Measurements from ENCODE around the gene SYT6.
"Not testable (repeated sequence)": the region's sequence is repeated elsewhere in the genome, so short reads cannot be mapped to it uniquely, and the experiment has no call there.

The SYT6 gene

DNA sequence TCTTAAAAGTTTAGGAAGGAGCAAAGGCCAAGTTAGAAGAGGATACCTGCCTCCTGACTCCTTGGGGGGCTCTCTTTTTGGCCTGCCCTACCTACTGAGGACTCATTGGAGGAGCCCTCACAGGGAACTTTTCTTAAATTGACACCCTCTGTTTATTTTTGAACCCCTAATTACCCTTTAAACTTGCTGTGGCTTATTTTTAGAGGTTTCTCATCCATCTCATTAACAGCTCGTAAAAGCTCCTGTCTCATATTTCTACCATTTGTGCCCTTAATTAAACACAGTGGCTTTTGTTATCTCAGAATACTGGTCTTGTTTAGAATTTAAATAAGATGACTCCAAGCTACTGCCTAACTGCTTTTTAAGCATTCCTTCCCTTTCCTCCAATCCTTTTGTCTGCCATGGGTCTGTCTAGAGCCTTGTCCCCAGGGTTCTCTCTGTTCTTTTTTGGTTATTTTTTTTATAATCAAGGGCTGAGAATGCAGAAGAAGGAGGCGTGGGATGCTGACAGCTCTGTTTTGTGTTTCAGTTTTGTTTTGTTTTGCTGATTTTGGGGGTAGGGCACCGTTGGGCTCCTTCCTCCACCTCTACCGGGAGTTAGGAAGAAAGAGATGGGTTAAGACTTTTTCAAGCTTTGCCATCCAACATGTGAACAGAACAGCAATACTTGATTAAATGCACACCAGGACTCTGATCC, 78.0 kb downstream of the SYT6 start:
- DNase-seq (ENCODE audit: low read depth, low spot score), result no peak

DNA sequence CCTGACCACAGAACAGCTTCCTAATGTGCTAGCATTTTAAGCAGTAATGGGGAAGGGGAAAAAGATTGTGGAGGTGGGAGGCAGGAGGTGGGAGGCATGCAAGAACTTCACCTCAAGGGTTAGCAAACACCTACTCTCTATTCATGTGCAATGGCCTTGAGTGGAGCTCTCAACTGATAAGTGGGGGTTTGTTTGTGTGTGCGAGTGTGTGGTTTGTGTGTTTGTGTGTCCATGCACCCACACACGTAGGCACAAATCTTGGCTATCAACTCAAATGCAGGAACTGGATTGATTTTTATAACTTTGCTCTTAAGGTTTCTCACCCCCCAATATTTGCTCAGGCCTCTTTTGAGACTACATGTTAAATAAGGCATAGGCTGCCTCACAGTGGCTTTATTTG, 78.6 kb downstream of the SYT6 start:
- no peak for DNase-seq (ENCODE audit: low read depth, low spot score)

DNA sequence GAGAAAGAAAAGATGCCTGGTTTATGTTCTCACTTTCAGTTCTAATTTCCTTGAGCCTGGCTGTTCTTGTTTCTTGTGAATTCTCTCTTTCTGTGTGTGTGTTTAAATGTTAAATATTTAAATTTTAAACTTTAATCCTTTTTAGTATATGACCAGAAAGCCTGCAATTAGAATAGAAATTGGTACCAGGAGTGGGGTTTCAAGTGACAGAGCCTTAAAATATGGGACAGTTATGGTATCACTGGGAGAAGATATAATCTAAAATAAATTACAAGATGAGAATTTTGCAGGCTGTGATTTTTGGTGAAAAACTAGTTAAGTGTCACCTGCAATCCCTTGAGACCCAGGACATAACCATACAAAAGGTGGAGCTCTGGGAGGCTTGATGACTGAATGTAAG, 81.4 kb downstream of the SYT6 start:
- no peak for DNase-seq (ENCODE audit: low read depth, low spot score)

DNA sequence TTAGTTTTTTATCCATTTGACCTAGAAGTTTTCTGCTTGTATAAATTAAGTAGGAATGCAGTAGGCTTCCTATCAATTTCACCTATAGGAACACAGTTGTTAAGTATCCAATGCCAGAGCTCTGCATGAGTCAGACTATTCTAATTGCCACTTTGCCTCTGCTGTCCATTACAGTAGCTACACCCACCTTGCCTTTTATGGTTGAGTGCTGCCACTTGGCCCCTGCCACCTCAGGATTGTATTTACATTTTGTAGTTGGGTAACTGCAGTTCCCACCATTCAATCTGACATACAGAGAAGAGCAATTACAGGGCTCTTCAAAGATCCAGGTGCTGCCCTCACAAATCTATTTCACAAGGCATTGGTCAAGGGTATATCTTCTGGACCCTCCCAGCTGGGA, 83.9 kb downstream of the SYT6 start:
- not testable (repeated sequence) for DNase-seq (ENCODE audit: low read depth, low spot score)

DNA sequence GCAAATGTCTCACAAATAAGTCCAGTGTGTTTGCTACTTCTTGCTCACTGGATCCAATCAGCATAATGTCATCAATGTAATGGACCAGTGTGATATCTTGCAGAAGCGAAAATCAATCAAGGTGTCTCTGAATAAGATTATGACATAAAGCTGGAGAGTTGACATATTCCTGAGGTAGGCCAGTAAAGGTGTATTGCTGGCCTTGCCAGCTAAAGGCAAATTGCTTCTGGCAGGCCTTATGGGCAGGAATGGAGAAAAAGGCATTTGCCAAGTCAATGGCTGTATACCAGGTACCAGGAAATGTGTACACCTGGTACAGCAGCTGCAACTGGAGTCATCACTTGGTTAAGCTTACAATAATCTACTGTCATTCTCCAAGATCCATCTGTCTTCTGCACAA, 85.0 kb downstream of the SYT6 start:
- DNase-seq (ENCODE audit: low read depth, low spot score), result not testable (repeated sequence)

DNA sequence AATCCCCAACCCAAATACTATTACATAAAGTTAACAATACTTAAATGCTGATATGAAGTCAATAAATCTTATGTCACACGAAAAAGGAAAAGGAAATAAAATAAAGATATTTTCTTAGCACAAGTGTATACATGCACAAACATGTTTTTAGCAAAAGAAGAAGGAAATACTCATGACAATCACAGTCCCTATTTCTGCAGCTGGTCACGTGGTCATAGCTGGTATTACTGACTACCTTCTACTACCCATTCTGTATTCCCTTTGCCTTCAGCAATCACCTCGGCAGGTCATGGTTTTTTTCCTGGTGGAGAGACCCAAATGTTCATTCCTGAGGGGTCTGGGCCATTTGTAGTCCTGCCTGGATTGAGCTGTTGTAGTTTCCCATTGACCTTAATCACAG, 88.0 kb downstream of the SYT6 start:
- DNase-seq (ENCODE audit: low read depth, low spot score), result not testable (repeated sequence)

DNA sequence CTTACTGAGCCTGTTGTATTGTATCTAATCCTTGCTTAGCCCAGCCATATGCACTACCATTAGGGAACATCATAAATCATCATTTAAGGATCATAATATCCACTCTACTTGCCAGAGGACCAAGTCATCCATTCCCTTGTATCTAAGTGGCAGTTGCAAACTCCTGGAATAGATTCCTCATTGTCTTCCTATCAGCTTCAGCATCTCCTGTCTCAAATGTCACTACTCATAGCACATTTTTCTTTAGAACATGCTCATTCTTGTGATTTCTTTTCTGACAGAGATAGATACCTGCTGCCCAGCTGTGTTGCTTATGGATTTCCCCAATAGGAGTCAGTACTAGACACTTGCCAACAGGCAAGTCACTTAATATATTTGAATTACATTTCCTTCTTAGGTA, 90.1 kb downstream of the SYT6 start:
- DNase-seq (ENCODE audit: low read depth, low spot score), result no peak

DNA sequence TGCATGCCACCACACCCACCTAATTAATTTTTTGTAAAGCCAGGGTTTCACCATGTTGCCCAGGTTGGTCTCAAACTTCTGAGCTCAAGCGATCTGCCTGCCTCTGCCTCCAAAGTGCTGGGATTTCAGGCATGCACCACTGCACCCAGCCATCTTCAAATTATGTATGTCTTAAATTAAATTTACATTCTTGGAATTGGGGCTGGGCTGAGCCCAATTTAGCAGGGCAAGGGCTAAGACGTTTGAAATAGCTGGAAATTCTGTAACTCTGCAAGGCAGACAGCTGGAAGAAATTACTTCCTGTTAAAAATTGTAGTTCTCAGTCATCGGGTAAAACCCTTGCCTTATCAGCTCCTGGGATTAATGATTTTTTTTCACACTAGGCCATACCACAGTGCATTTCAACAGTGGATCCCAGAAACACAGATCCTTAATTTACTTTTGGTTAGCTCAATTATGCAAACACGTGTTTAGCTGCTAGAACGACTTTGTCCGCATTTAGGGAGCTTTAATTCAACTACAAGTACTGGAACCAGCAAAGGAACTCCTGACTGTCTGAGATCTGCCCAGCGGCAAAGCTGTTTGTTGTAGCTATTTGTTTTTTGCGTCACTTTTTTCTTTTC, 91.1 kb downstream of the SYT6 start:
- no peak for DNase-seq (ENCODE audit: low read depth, low spot score)

DNA sequence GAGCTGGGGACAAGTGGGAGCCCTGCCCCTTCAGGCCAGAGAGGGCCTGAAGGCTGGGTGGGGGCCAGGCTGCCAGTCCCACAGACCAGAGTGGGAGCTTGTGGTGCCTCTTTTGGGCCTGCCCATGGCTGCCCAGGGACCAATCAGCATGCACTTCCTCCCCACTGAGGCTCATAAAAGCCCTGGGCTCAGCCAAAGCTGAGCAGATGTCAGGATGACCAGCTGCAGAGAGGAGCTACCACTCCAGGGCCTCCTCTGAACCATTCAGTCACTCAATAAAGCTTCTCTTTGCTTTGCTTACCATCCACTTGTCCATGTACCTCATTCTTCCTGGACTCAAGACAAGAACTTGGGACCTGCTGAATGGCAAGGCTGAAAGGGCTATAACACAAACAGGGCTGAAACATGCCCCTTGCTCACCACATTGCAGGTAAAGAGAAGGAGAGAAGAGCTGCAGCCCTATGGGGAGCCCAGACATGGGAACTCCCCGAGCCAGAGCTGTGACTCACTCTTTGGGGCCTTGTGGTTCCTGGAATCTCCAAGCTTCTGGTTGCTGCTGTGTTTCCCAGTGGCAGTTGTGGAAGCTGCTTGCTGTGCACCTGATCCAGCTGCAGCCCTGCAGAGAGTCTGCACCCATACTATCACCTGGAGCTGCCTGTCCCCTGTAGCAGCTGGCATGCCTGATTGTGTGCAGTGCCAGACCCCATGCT, 92.4 kb downstream of the SYT6 start:
- no peak for DNase-seq (ENCODE audit: low read depth, low spot score)

DNA sequence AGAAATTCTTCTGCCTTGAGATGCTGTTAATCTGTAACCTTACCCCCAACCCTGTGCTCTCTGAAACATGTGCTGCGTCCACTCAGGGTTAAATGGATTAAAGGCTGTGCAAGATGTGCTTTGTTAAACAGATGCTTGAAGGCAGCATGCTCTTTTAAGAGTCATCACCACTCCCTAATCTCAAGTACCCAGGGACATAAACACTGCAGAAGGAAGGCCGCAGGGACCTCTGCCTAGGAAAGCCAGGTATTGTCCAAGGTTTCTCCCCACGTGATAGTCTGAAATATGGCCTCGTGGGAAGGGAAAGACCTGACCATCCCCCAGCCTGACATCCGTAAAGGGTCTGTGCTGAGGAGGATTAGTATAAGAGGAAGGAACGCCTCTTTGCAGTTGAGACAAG, 95.4 kb downstream of the SYT6 start:
- not testable (repeated sequence) for DNase-seq (ENCODE audit: low read depth, low spot score)

DNA sequence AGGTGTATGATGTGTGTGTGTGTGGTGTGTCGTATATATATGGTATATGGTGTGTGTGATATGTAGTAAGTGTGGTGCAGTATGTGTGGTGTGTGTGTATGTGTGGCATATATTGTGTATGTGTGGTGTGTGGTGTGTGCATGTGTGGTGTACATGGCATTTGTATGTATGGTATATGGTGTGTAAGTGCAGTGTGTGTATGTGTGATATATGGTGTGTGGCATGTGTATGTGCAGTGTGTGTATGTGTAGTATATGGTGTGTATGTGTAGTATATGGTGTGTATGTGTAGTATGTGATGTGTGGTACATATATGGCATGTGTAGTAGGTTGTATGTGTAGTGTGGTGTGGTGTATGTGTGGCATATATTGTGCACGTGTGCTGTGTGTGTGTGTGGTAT, 99.5 kb downstream of the SYT6 start:
- no peak for DNase-seq (ENCODE audit: low read depth, low spot score)

DNA sequence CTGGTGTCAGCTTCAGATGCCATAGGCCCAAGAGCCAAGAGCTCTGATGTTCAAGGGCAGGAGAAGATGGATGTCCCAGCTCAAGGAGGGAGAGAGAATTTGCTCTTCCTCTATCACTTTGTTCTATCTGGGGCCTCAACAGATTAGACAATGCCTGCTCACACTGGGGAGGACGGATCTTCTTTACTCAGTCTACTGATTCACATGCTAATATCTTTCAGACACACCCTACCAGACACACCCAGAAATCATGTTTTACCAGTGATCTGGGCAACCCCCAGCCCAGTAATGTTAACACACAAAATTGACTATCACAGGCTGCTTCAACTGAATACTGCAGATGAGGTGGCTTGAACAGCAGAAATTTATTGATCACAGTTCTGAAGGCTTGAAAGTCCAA, 105.4 kb downstream of the SYT6 start:
- DNase-seq (ENCODE audit: low read depth, low spot score), result no peak

DNA sequence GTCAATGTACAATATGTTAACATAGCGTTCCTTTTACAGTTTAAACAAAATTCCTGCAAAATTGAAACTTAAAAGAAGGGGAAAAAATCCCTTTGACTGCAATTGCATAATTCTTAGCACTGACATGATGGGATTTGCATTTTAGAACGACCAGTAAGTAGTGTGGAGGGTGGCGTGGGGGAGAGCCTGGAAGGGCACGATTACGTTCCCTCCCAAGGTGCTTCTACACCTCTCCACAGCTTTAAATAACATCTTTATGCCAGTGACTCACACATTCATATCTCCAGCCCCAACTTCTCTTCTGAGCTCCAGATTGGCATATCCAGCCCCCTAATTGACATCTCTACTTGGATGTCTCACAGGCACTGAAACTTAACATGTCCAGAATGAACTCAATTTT, 110.1 kb downstream of the SYT6 start:
- no peak for DNase-seq (ENCODE audit: low read depth, low spot score)

DNA sequence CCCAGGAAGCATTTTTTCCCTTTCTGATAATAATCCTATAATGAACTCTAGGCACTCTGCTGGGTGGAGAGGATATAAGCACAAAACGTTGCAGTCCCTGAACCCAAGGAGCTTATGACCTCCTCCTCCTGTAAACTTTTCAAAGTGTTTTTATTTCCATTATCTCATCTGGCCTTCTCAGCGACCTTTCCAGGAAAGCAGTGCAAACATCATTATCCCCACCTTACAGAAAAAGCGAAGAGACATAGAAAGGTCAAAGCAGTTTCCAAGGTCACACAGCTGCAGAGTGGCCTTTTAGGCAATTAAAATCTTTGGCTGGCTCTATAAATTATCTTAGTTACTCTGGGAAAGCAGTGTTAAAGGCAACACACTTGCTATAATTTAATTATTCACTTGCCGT, 110.6 kb downstream of the SYT6 start:
- no peak for DNase-seq (ENCODE audit: low read depth, low spot score)

DNA sequence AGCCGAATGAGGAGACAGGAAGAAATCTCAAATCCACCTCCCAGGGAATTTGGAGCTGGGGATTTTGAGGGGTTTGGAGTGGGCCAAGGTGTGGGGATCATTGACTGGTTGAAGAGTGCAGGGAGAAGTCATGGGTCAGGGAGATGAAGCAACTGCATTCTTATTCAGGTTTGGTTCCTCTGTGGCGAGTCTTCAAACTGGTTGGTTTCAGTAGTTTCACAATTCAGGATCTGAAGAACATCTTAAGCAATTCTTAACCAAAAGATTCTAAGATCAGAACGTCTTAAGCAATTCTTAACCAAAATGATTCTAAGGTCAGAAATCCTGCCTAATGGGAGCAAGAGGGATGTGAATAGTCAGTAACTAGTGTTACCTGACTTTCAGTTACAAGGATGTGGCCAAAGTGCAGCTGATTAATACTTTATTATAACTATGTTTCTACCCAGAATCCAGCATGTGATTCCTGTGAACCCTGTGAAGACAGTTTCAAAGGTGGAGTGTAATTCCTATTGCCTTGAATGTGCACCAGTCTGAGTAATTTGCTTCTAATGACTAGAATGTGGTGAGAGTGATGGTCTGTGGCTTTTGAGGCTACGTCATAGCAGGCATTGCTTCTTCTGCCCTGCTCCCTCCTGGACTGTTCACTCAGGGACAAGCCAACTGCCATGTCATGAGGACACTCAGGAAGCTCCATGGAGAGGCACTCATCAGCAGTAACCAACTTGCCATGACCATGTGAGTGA, 113.2 kb downstream of the SYT6 start:
- DNase-seq (ENCODE audit: low read depth, low spot score), result peak; percentile 19

Data from astrocyte of the hippocampus (primary cell).